Adrenal gland (tissue), 12 donors: ENCODE measurements around the gene ARHGAP22. TPM values are rescaled to one million over a fixed set of nuclear protein-coding genes. Genes with fewer than 3 reads are reported as not detected.

Experiments
- DNase-seq, 7 donors: peaks; one replicate each; pipeline ENCODE4 v3.0.0-alpha.2; 2019 to 2020
- H3K27ac ChIP-seq, 5 donors: fragments of 200-600 bp; sonication (generic) in 4 of 5; 1 replicate in 3 of 5; 2 replicates in 2 of 5; pipeline versions ENCODE4 v1.5.1 to v1.8.0; 2016 to 2020; ENCODE audit warnings: mild to moderate bottlenecking in 1 of 5
- H3K27me3 ChIP-seq: fragments of 200-600 bp; 2 replicates; pipeline ENCODE4 v1.8.0; 2021
- H3K36me3 ChIP-seq, 2 donors: fragments of 200-600 bp; replicated peaks in 1 of 2; 1 replicate in 1 of 2; 2 replicates in 1 of 2; pipeline versions ENCODE4 v1.5.1 to v1.8.0; 2018 to 2022
- H3K4me1 ChIP-seq, 2 donors: fragments of 200-600 bp; replicated peaks in 1 of 2; 1 replicate in 1 of 2; 2 replicates in 1 of 2; pipeline versions ENCODE4 v1.5.1 to v1.8.0; 2018 to 2021
- H3K4me3 ChIP-seq, 4 donors: fragments of 200-600 bp; sonication (generic) in 3 of 4; one replicate each; pipeline ENCODE4 v1.5.1; 2016 to 2018
- H3K9me3 ChIP-seq, 3 donors: fragments of 200-600 bp; sonication (generic) in 1 of 3; replicated peaks in 1 of 3; 1 replicate in 2 of 3; 2 replicates in 1 of 3; pipeline versions ENCODE4 v1.5.1 to v1.8.0; 2016 to 2021
- POLR2A ChIP-seq, 2 donors: fragments of 450-650 bp; IDR thresholded peaks; one replicate each; pipeline ENCODE4 v1.6.1; 2017; ENCODE audit warnings: antibody characterized with exemption in 2 of 2, mild to moderate bottlenecking in 2 of 2, moderate library complexity in 1 of 2
- WGBS, 4 donors: extraction: QIAGEN DNeasy Blood & Tissue Kit in 2 of 4; methylation state at CpG; one replicate each; pipeline versions ENCODE4 v1.1.5 to v1.1.7; 2013 to 2017; 5-methylcytosine and 5-hydroxymethylcytosine counted together
- intact Hi-C, 2 donors: fragments of 100-400 bp; cut with DNase I; formaldehyde crosslinking; loops; one replicate each; pipeline versions ENCODE4 v1.14.1 to v1.15.0; 2022 to 2023
- polyA plus RNA-seq, 3 donors: library from polyadenylated mRNA; stranded (reverse); fragments of 200-250 nt in 2 of 3; fragments of 350-450 nt in 1 of 3; fragmentation: Illumina TruSeq in 1 of 3; extraction: RNeasy Lipid Tissue Mini Kit (QIAGEN cat#74804) in 1 of 3; gene quantifications; one replicate each; pipeline ENCODE4 v1.2.3, GENCODE V29; 2013 to 2014
- total RNA-seq, 9 donors: library from RNA; depleted of rRNA in 4 of 9; stranded (reverse); fragments of >200 nt in 4 of 9; fragments of 120-200 nt in 1 of 9; fragmentation: NEBNext Ultra II Directional in 1 of 9; extraction: Animal tissue kit (Norgen Biotek cat#: 25700) in 1 of 9; gene quantifications; one replicate each; pipeline versions ENCODE4 v1.1.0 to v1.2.4, GENCODE V29; 2013 to 2023
- TF ChIP-seq, protein P1 (sequence below), 6 experiments: fragments of 450-650 bp in 4 of 6; fragments of 200-600 bp in 2 of 6; sonication (generic) in 1 of 6; IDR thresholded peaks; 1 replicate in 5 of 6; 2 replicates in 1 of 6; pipeline versions ENCODE4 v1.5.1 to v1.8.0; 2016 to 2021; ENCODE audit warnings: antibody characterized with exemption in 6 of 6, mild to moderate bottlenecking in 2 of 6, moderate library complexity in 1 of 6
- donor health status: healthy with polysubstance abuse.
- donor health status: Bipolar disorder and iron deficiency.
- donor health status: DM: yes; HTN: yes; CAD: no.
- donor health status: DM: no; HTN: no; CAD: no.
- donor health status: DM: no; HTN: no; CAD: no.
- donor health status: DM: yes; HTN: yes; CAD: no.

ARHGAP22 gene
- total and polyA plus RNA-seq, 12 donors = 0.91 to 11.6 (median 4.6) TPM

DNA sequence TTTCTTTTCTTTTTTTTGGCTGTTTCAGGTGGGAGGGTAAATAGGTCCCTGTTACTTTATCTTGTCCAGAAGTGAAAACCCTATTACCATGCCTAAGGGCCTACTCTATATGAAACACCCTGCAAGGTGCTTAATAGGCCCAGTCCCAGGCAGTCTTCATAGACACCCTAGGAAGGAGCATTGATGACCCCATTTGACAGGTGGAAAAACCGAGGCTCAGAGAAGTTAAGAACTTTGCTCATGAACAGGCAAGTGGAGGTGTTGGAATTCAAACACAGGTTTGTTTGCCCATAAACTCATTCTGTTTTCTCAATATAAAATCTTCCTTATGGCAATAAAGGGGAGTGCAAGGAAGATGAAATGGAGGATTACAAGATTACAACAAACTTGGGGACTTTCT, 115.8 kb downstream of the ARHGAP22 start:
- Histone ChIP-seq H3K27ac (no peak overlapping the region), H3K27me3 (peaks cover 3% of the 10 kb centered on the region), H3K36me3 (no peaks in the 10 kb centered on the region), H3K9me3 (no peaks in the 10 kb centered on the region), H3K4me1 (no peaks in the 10 kb centered on the region), H3K4me3 (no peak overlapping the region)
- DNase-seq = no peak
- TF ChIP-seq, protein P1, sequence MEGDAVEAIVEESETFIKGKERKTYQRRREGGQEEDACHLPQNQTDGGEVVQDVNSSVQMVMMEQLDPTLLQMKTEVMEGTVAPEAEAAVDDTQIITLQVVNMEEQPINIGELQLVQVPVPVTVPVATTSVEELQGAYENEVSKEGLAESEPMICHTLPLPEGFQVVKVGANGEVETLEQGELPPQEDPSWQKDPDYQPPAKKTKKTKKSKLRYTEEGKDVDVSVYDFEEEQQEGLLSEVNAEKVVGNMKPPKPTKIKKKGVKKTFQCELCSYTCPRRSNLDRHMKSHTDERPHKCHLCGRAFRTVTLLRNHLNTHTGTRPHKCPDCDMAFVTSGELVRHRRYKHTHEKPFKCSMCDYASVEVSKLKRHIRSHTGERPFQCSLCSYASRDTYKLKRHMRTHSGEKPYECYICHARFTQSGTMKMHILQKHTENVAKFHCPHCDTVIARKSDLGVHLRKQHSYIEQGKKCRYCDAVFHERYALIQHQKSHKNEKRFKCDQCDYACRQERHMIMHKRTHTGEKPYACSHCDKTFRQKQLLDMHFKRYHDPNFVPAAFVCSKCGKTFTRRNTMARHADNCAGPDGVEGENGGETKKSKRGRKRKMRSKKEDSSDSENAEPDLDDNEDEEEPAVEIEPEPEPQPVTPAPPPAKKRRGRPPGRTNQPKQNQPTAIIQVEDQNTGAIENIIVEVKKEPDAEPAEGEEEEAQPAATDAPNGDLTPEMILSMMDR (IDR thresholded peaks at IDR 0.05) = no peak
- TF ChIP-seq POLR2A (IDR thresholded peaks at IDR 0.05) = no peak
- WGBS, 4 donors = 88 to 100% (median 92%) methylated on average over 1 of the region's 1 CpG
- intact Hi-C loops = no loop called here

DNA sequence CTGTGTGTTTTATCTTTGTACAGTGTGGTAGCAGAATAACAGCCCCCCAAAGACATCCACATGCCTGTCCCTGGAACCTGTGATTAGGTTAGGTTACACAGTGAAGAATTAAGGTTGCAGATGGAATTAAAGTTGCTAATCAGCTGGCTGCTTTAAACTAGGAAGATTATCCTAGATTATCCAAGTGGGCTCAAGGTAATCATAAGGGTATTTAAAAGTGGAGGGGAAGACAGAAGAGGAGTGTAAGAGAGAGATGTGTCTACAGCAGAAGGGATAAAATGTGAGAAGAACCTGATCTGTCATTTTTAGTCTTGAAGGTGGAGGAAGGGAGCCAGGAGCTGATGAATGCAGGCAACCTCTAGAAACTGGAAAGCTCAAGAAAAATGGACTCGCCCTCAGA, 117.6 kb downstream of the ARHGAP22 start:
- Histone ChIP-seq H3K36me3 (no peaks in the 10 kb centered on the region), H3K27ac (no peak overlapping the region), H3K9me3 (no peaks in the 10 kb centered on the region), H3K27me3 (peaks cover under 1% of the 10 kb centered on the region), H3K4me1 (no peaks in the 10 kb centered on the region), H3K4me3 (no peak overlapping the region)
- WGBS, 4 donors = 60 to 92% (median 83%) methylated on average over 1 of the region's 1 CpG
- intact Hi-C loops = no loop called here
- TF ChIP-seq, protein P1 (IDR thresholded peaks at IDR 0.05) = no peak
- TF ChIP-seq POLR2A (IDR thresholded peaks at IDR 0.05) = no peak
- no peak for DNase-seq

DNA sequence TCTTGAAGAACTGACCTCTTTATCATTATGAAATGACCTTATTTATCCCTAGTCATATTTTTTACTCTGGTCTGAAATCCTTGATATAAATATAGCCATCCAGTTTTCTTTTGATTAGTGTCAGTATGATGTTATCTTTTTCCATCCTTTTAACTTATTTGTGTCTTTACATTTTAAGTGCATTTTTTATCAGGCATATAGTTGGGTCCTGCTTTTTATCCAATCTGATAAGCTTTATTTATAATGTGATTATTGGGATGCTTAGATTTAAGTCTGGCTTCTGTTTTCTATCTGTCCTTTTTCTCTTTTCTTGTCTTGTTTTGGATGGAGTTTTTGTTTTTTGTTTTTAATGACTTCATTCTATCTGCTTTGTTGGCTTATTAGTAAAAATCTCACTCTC, 119.2 kb downstream of the ARHGAP22 start:
- no peaks in the 10 kb centered on the region for H3K4me1 ChIP-seq
- no peaks in the 10 kb centered on the region for H3K9me3 ChIP-seq
- TF ChIP-seq POLR2A (IDR thresholded peaks at IDR 0.05) = no peak
- TF ChIP-seq, protein P1 (IDR thresholded peaks at IDR 0.05) = no peak
- H3K36me3 ChIP-seq = no peaks in the 10 kb centered on the region
- no peak for DNase-seq
- H3K27me3 ChIP-seq = peaks cover 3% of the 10 kb centered on the region
- H3K27ac ChIP-seq = no peak overlapping the region
- intact Hi-C loops = no loop called here
- no peak overlapping the region for H3K4me3 ChIP-seq

DNA sequence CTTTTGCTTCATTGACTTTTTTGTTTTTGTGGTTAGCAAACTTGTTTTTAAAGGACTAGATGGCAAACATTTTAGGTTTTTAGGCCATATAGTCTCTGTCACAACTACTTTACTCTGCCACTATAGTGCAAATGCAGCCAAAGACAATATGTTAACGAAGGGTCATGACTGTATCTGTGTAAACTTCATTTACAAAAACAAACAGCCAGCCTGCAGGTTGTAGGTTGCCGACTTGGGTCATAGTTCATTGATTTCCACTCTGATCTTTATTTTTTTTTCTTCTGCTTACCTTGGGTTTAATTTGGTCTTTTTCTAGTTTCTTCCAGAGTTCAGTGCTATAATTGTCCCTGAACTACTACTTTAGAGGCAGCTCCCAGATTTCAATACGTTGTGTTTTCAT, 120.0 kb downstream of the ARHGAP22 start:
- TF ChIP-seq, protein P1 (IDR thresholded peaks at IDR 0.05) = no peak
- no peak for TF ChIP-seq POLR2A (IDR thresholded peaks at IDR 0.05)
- 70 to 87% (median 78%) methylated on average over 3 of the region's 3 CpGs for WGBS, 4 donors
- no peaks in the 10 kb centered on the region for H3K36me3 ChIP-seq
- H3K27ac ChIP-seq = no peak overlapping the region
- no peak for DNase-seq
- intact Hi-C loops = no loop called here
- H3K9me3 ChIP-seq = no peaks in the 10 kb centered on the region
- H3K4me1 ChIP-seq = no peaks in the 10 kb centered on the region
- no peak overlapping the region for H3K4me3 ChIP-seq
- peaks cover 3% of the 10 kb centered on the region for H3K27me3 ChIP-seq
